C4-2B (cell line): ENCODE measurements around the gene TMED5.

Experiments
- ZFX ChIP-seq: fragments of 450-650 bp; IDR thresholded peaks from 2 replicates; pipeline ENCODE4 v1.6.1; 2017
- TF ChIP-seq, protein P1 (sequence below): fragments of 450-650 bp; conservative IDR thresholded peaks from 2 replicates; pipeline ENCODE4 v1.5.1; 2017; ENCODE audit warnings: mild to moderate bottlenecking

DNA sequence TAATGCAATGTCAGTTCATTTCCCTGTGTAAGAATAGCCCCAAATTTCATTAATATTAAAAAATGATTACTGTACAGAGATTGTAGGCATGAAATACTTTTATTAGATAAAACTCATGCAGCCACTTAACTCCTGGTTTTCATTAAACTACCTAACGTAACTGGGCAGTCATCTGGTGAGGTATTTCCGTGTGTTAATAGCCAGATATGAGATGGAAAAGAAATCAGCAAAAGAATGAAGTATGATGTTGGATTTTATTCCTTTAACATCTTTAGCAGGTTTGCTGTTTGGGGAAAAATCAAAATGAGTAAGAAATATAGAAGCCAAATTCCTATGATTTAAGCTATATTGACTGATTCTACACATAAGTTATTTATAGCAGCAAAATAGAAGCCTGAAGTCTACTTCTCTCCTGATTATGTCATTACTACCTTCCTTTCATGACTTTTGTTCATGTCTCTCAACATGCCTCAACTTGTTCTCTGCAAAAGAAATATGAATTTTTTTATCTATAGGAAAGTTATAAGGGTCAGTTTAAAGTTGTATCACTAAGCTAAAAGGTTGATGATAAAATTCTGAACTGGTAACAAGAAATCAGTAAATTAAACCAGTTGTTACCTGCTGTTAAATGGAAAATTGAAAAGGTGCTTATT, 42.9 kb upstream of the TMED5 start:
- TF ChIP-seq, protein P1, sequence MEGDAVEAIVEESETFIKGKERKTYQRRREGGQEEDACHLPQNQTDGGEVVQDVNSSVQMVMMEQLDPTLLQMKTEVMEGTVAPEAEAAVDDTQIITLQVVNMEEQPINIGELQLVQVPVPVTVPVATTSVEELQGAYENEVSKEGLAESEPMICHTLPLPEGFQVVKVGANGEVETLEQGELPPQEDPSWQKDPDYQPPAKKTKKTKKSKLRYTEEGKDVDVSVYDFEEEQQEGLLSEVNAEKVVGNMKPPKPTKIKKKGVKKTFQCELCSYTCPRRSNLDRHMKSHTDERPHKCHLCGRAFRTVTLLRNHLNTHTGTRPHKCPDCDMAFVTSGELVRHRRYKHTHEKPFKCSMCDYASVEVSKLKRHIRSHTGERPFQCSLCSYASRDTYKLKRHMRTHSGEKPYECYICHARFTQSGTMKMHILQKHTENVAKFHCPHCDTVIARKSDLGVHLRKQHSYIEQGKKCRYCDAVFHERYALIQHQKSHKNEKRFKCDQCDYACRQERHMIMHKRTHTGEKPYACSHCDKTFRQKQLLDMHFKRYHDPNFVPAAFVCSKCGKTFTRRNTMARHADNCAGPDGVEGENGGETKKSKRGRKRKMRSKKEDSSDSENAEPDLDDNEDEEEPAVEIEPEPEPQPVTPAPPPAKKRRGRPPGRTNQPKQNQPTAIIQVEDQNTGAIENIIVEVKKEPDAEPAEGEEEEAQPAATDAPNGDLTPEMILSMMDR, result no peak
- no peak for TF ChIP-seq ZFX
